Sciatic nerve (tissue), 2 donors: ENCODE results near the gene RABEP2. TPM values are rescaled to one million over a fixed set of nuclear protein-coding genes. Genes with fewer than 3 reads are reported as not detected.
"Not testable (repeated sequence)": the region's sequence is repeated elsewhere in the genome, so short reads cannot be mapped to it uniquely, and the experiment has no call there.

Source experiments
- ATAC-seq: fragments of 200-7000 bp; cut with Tn5 transposase; one replicate; pipeline ENCODE4 v1.9.1; 2020; ENCODE audit warnings: mild to moderate bottlenecking, moderate library complexity
- DNase-seq: peaks from one replicate; pipeline ENCODE4 v3.0.0-alpha.2; 2020; ENCODE audit warnings: low spot score
- intact Hi-C: fragments of 100-400 bp; cut with DNase I; formaldehyde crosslinking; loops from one replicate; pipeline ENCODE4 v1.14.2; 2022
- total RNA-seq: library from RNA; stranded (reverse); fragmentation: NEBNext Ultra II Directional; extraction: Animal tissue kit (Norgen Biotek cat#: 25700); gene quantifications from one replicate; pipeline ENCODE4 v1.2.1, GENCODE V29; 2021
- donor health status: DM: no; HTN: no; CAD: no.
- donor health status: DM: no; HTN: no; CAD: no.

RABEP2 gene
- total RNA-seq, 1 donor from 2014 or later, result 16.4 TPM

GRCh38 chr16:28872952-28873351 is 52.1 kb downstream of the RABEP2 start:
- intact Hi-C loops, result no loop called here
- ATAC-seq (no peak), DNase-seq (no peak)

DNA sequence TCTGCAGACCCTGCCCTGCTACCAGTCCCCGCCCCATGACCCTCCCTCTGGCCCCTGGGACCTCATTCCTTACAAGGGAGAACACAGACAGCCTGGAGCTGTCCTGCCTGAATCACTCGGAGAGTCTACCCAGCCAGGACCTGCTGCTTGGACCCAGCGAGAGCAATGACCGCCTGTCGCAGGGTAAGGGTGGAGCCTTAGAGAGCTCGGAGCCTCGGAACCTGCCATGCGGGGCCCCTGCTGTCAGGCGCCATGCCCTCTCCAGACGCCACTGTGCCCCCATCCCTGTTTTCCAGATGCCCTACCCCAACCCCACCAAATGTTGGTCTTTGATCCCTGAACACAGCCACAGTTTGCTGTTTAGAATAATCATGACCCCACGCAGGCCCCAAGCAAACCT is 55.8 kb downstream of the RABEP2 start:
- intact Hi-C loops, result no loop called here
- no peak for ATAC-seq
- no peak for DNase-seq

- ATAC-seq, DNase-seq, intact Hi-C loops: not testable (repeated sequence)
Measured at GRCh38 chr16:28867646-28868045, 57.4 kb downstream of the RABEP2 start.

DNA sequence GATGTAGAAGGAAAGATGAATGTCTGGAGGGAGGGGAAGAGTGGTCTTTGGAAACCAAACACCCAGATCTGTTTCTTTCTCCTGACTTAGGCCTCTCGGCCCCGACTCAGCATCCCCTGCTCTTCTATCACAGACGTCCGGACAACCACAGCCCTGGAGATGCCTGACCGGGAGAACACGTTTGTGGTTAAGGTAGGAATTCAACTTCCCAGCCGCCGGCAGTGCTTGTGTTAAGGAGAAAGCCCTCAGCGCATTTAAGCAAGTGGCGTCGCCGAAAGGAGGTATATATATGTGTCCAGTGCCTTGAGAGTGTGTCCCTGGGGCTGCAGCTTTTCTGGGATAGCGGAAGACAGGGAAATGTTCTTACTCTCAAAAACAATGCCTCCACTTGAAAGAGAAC is 57.8 kb downstream of the RABEP2 start:
- no peak for DNase-seq
- ATAC-seq, result no peak
- intact Hi-C loops, result no loop called here

- no peak for DNase-seq
- no peak for ATAC-seq
- intact Hi-C loops, result no loop called here
Measured at GRCh38 chr16:28866454-28866804, 58.6 kb downstream of the RABEP2 start.

- ATAC-seq (no peak), DNase-seq (no peak)
- intact Hi-C loops, result no loop called here
Measured at GRCh38 chr16:28865722-28866453, 59.1 kb downstream of the RABEP2 start.

GRCh38 chr16:28865001-28865688 is 59.9 kb downstream of the RABEP2 start:
- ATAC-seq (no peak), DNase-seq (no peak)
- intact Hi-C loops, result no loop called here

GRCh38 chr16:28863929-28864793 is 60.9 kb downstream of the RABEP2 start:
- DNase-seq, result no peak
- peak; percentile 4 for ATAC-seq
- intact Hi-C loops, result no loop called here

GRCh38 chr16:28859326-28859725 is 65.7 kb downstream of the RABEP2 start:
- ATAC-seq, result no peak
- intact Hi-C loops, result no loop called here
- no peak for DNase-seq

DNA sequence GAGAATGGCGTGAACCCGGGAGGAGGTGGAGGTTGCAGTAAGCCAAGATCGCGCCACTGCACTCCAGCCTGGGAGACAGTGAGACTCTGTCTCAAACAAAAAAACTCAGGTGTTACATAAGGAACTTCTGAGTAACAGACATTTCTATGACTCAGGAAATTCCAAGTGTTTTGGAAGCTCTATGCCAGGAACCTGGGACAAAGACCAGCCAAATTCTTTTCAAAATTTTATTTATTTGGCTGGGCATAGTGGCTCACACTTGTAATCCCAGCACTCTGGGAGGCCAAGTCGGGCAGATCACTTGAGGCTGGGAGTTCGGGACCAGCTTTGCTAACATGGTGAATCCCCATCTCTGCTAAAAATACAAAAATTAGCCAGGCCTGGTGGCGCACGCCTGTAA is 66.6 kb downstream of the RABEP2 start:
- ATAC-seq (no peak), DNase-seq (no peak)
- intact Hi-C loops, result no loop called here

Other genes with a start within 250 kb of the RABEP2 start
- 306 TPM for gene EIF3C, start 213.8 kb downstream of the RABEP2 start, total RNA-seq
- 1.6 TPM for gene NPIPB9, start 173.5 kb downstream of the RABEP2 start, total RNA-seq
- gene ATXN2L, start 102.2 kb downstream of the RABEP2 start, total RNA-seq, result 116 TPM
- gene TUFM, start 78.9 kb downstream of the RABEP2 start, total RNA-seq, result 69.4 TPM
- 67.0 TPM for gene SH2B1, start 61.4 kb downstream of the RABEP2 start, total RNA-seq
- gene ATP2A1, start 46.8 kb downstream of the RABEP2 start, total RNA-seq, result 0.89 TPM
- 1.4 TPM for gene CD19, start 6.7 kb upstream of the RABEP2 start, total RNA-seq
- gene NFATC2IP, start 25.7 kb upstream of the RABEP2 start, total RNA-seq, result 34.5 TPM
- 22.5 TPM for gene SPNS1, start 49.5 kb upstream of the RABEP2 start, total RNA-seq
- gene LAT, start 59.8 kb upstream of the RABEP2 start, total RNA-seq, result 5.8 TPM